ENCODE results near the gene SOWAHA.

- no peak for TF ChIP-seq CTCF (IDR thresholded peaks at IDR 0.05)
- no peak for TF ChIP-seq TCF7L2 (IDR thresholded peaks at IDR 0.05; ENCODE audit: low read depth, low read length)
- TF ChIP-seq, protein P1, sequence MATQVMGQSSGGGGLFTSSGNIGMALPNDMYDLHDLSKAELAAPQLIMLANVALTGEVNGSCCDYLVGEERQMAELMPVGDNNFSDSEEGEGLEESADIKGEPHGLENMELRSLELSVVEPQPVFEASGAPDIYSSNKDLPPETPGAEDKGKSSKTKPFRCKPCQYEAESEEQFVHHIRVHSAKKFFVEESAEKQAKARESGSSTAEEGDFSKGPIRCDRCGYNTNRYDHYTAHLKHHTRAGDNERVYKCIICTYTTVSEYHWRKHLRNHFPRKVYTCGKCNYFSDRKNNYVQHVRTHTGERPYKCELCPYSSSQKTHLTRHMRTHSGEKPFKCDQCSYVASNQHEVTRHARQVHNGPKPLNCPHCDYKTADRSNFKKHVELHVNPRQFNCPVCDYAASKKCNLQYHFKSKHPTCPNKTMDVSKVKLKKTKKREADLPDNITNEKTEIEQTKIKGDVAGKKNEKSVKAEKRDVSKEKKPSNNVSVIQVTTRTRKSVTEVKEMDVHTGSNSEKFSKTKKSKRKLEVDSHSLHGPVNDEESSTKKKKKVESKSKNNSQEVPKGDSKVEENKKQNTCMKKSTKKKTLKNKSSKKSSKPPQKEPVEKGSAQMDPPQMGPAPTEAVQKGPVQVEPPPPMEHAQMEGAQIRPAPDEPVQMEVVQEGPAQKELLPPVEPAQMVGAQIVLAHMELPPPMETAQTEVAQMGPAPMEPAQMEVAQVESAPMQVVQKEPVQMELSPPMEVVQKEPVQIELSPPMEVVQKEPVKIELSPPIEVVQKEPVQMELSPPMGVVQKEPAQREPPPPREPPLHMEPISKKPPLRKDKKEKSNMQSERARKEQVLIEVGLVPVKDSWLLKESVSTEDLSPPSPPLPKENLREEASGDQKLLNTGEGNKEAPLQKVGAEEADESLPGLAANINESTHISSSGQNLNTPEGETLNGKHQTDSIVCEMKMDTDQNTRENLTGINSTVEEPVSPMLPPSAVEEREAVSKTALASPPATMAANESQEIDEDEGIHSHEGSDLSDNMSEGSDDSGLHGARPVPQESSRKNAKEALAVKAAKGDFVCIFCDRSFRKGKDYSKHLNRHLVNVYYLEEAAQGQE (IDR thresholded peaks at IDR 0.05; ENCODE audit: insufficient read depth in 1 of 2, low read depth in 2 of 2, low read length in 1 of 2) = no peak
- TF ChIP-seq POLR2AphosphoS5 (IDR thresholded peaks at IDR 0.05; ENCODE audit: low read depth, low read length) = no peak
- no peak for TF ChIP-seq SIN3A (IDR thresholded peaks at IDR 0.05; ENCODE audit: borderline replicate concordance, insufficient read depth, low read depth, low read length)
Observed at GRCh38 chr5:132839426-132840301, 26.6 kb downstream of the SOWAHA start.

Data from Panc1 (cell line).